ENCODE data around the gene UPF3A. TPM values are rescaled to one million over a fixed set of nuclear protein-coding genes. Genes with fewer than 3 reads are reported as not detected.

Gene UPF3A
- total and polyA plus RNA-seq, 9 of the 15 experiments (the other 6 are each of a cell fraction or from before 2014, with no cell fraction given): 15.6 to 76.5 (median 40.9) TPM

GRCh38 chr13:114282041-114282670 is 755 bp downstream of the UPF3A start (continued):
- TF ChIP-seq ZBTB11 (CRISPR knock-in tag; IDR thresholded peaks at IDR 0.05) (0 out of 6 replicates have a peak, but pooled peaks of 1 of the 3 experiments have one; percentile 30), FOXP1 (CRISPR knock-in tag; IDR thresholded peaks at IDR 0.05) (no peak), GABPB2 (CRISPR knock-in tag; conservative IDR thresholded peaks at IDR 0.05) (no peak), RAD51 (IDR thresholded peaks at IDR 0.05; ENCODE audit: borderline replicate concordance, low read depth) (no peak), SETDB1 (IDR thresholded peaks at IDR 0.05; ENCODE audit: low read length) (no peak), KAT7 (CRISPR knock-in tag; IDR thresholded peaks at IDR 0.05; ENCODE audit: borderline replicate concordance) (no peak), ZNF507 (tag; conservative IDR thresholded peaks at IDR 0.05) (no peak), ZNF778 (CRISPR knock-in tag; IDR thresholded peaks at IDR 0.05) (no peak), ZNF740 (CRISPR knock-in tag; IDR thresholded peaks at IDR 0.05) (no peak), ZNF740 (tag; IDR thresholded peaks at IDR 0.05) (no peak), ZNF77 (CRISPR knock-in tag; IDR thresholded peaks at IDR 0.05) (no peak), EHMT2 (IDR thresholded peaks at IDR 0.05) (no peak), CREB3L1 (IDR thresholded peaks at IDR 0.05; ENCODE audit: borderline replicate concordance, low read depth) (no peak), DACH1 (IDR thresholded peaks at IDR 0.05; ENCODE audit: partially characterized antibody) (peak; percentile 60), ATF1 (CRISPR knock-in tag; IDR thresholded peaks at IDR 0.05) (no peak), ATF1 (tag; IDR thresholded peaks at IDR 0.05) (no peak; the same call in 1 of the 2 replicates), PHF20 (IDR thresholded peaks at IDR 0.05; ENCODE audit: partially characterized antibody) (no peak), PPARD (CRISPR knock-in tag; IDR thresholded peaks at IDR 0.05) (no peak), ZBTB26 (CRISPR knock-in tag; IDR thresholded peaks at IDR 0.05) (no peak), YBX1 (IDR thresholded peaks at IDR 0.05) (no peak), RBM22 (IDR thresholded peaks at IDR 0.05; ENCODE audit: low read depth, low read length, poor library complexity, severe bottlenecking) (peak; percentile 14), ERF (CRISPR knock-in tag; IDR thresholded peaks at IDR 0.05) (no peak), FOXJ3 (CRISPR knock-in tag; IDR thresholded peaks at IDR 0.05) (no peak), ZBTB7A (IDR thresholded peaks at IDR 0.05; ENCODE audit: borderline replicate concordance, control insufficient read depth, low read depth, low read length) (no peak; the same call in 1 of the 2 replicates)

Measured in K562 (cell line).